OCI-LY7 (cell line): Measurements from ENCODE around the gene TRIM59.

ENCODE experiments used
- CTCF ChIP-seq: fragments of 200-600 bp; sonication (generic); conservative IDR thresholded peaks from 2 replicates; pipeline ENCODE4 v1.5.1; 2014; ENCODE audit warnings: mild to moderate bottlenecking, antibody characterized with exemption, low read length, moderate library complexity, mixed read lengths
- EZH2phosphoT487 ChIP-seq: fragments of 200-600 bp; sonication (generic); IDR thresholded peaks from 2 replicates; pipeline ENCODE4 v1.6.1; 2018; ENCODE audit warnings: low read depth, borderline replicate concordance, mild to moderate bottlenecking, mixed run types, antibody characterized with exemption, low read length, moderate library complexity, mixed read lengths

- no peak for TF ChIP-seq EZH2phosphoT487
- no peak for TF ChIP-seq CTCF
Measured at GRCh38 chr3:160409812-160410610, 39.6 kb downstream of the TRIM59 start.
